Measurements from ENCODE around the gene NCOR2. TPM values are rescaled to one million over a fixed set of nuclear protein-coding genes. Genes with fewer than 3 reads are reported as not detected.

NCOR2 gene
- polyA plus RNA-seq, 1 donor from 2014 or later = 4.8 TPM

GRCh38 chr12:124610629-124611558, 43.5 kb upstream of the NCOR2 start:
- Histone ChIP-seq H4K20me1 (ENCODE audit: insufficient read depth) (no peaks in the 10 kb centered on the region), H3K4me2 (ENCODE audit: low read length) (no peak overlapping the region), H3F3A (ENCODE audit: insufficient read depth, low read length, poor library complexity, severe bottlenecking) (no peaks in the 10 kb centered on the region), H3K79me2 (replicated peaks; ENCODE audit: insufficient read depth, low read length) (no peaks in the 10 kb centered on the region), H2AFZ (ENCODE audit: low read depth, low read length) (no peak overlapping the region), H3K4me3 (ENCODE audit: low read length) (no peak overlapping the region), H3K9me2 (ENCODE audit: insufficient read depth, low read length) (no peaks in the 10 kb centered on the region), H3K9me3 (ENCODE audit: low read length) (no peaks in the 10 kb centered on the region), H3K9ac (ENCODE audit: low read length) (no peak overlapping the region), H3K36me3 (ENCODE audit: insufficient read depth, low read length) (no peaks in the 10 kb centered on the region), H3K27me3 (ENCODE audit: insufficient read depth, low read depth, low read length) (no peaks in the 10 kb centered on the region), H3K27ac (ENCODE audit: low read length) (no peak overlapping the region)
- TF ChIP-seq TAF1 (IDR thresholded peaks at IDR 0.05; ENCODE audit: low read depth) (no peak), SMC3 (conservative IDR thresholded peaks at IDR 0.05; ENCODE audit: poor library complexity) (no peak)

- Histone ChIP-seq H3K4me2 (ENCODE audit: low read length) (no peak overlapping the region), H3F3A (ENCODE audit: insufficient read depth, low read length, poor library complexity, severe bottlenecking) (no peaks in the 10 kb centered on the region), H3K36me3 (ENCODE audit: insufficient read depth, low read length) (no peaks in the 10 kb centered on the region), H3K27ac (ENCODE audit: low read length) (no peak overlapping the region), H3K9me2 (ENCODE audit: insufficient read depth, low read length) (no peaks in the 10 kb centered on the region), H3K9me3 (ENCODE audit: low read length) (no peaks in the 10 kb centered on the region), H3K9ac (ENCODE audit: low read length) (no peak overlapping the region), H3K4me3 (ENCODE audit: low read length) (no peak overlapping the region), H2AFZ (ENCODE audit: low read depth, low read length) (no peak overlapping the region), H3K27me3 (ENCODE audit: insufficient read depth, low read depth, low read length) (no peaks in the 10 kb centered on the region), H4K20me1 (ENCODE audit: insufficient read depth) (no peaks in the 10 kb centered on the region), H3K79me2 (replicated peaks; ENCODE audit: insufficient read depth, low read length) (no peaks in the 10 kb centered on the region)
- TF ChIP-seq TAF1 (IDR thresholded peaks at IDR 0.05; ENCODE audit: low read depth) (no peak), RAD21 (conservative IDR thresholded peaks at IDR 0.05) (no peak), POLR2AphosphoS5 (IDR thresholded peaks at IDR 0.05) (no peak), SMC3 (conservative IDR thresholded peaks at IDR 0.05; ENCODE audit: poor library complexity) (no peak), EP300 (conservative IDR thresholded peaks at IDR 0.05; ENCODE audit: poor library complexity, severe bottlenecking) (no peak), CTCF (IDR thresholded peaks at IDR 0.05; ENCODE audit: poor library complexity, severe bottlenecking) (no peak)
Observed at GRCh38 chr12:124610021-124610612, 42.7 kb upstream of the NCOR2 start.

GRCh38 chr12:124609041-124609989, 41.9 kb upstream of the NCOR2 start:
- TF ChIP-seq REST (IDR thresholded peaks at IDR 0.05; ENCODE audit: borderline replicate concordance) (no peak), MXI1 (conservative IDR thresholded peaks at IDR 0.05; ENCODE audit: poor library complexity, severe bottlenecking) (no peak), TAF1 (IDR thresholded peaks at IDR 0.05; ENCODE audit: low read depth) (no peak), RAD21 (conservative IDR thresholded peaks at IDR 0.05) (no peak), EZH2 (IDR thresholded peaks at IDR 0.05; ENCODE audit: borderline replicate concordance, insufficient read depth, low read length, poor library complexity, severe bottlenecking) (no peak), EP300 (conservative IDR thresholded peaks at IDR 0.05; ENCODE audit: poor library complexity, severe bottlenecking) (no peak), POLR2AphosphoS5 (IDR thresholded peaks at IDR 0.05) (no peak), SMC3 (conservative IDR thresholded peaks at IDR 0.05; ENCODE audit: poor library complexity) (no peak), CTCF (IDR thresholded peaks at IDR 0.05; ENCODE audit: poor library complexity, severe bottlenecking) (no peak)
- H3F3A ChIP-seq (ENCODE audit: insufficient read depth, low read length, poor library complexity, severe bottlenecking) = no peaks in the 10 kb centered on the region
- no peaks in the 10 kb centered on the region for H3K27me3 ChIP-seq (ENCODE audit: insufficient read depth, low read depth, low read length)
- no peaks in the 10 kb centered on the region for H3K9me2 ChIP-seq (ENCODE audit: insufficient read depth, low read length)
- H3K27ac ChIP-seq (ENCODE audit: low read length) = no peak overlapping the region
- H4K20me1 ChIP-seq (ENCODE audit: insufficient read depth) = no peaks in the 10 kb centered on the region
- H3K79me2 ChIP-seq (replicated peaks; ENCODE audit: insufficient read depth, low read length) = no peaks in the 10 kb centered on the region
- H3K4me2 ChIP-seq (ENCODE audit: low read length) = no peak overlapping the region
- H3K9ac ChIP-seq (ENCODE audit: low read length) = no peak overlapping the region
- no peak overlapping the region for H2AFZ ChIP-seq (ENCODE audit: low read depth, low read length)
- H3K4me3 ChIP-seq (ENCODE audit: low read length) = no peak overlapping the region
- no peaks in the 10 kb centered on the region for H3K9me3 ChIP-seq (ENCODE audit: low read length)
- H3K36me3 ChIP-seq (ENCODE audit: insufficient read depth, low read length) = no peaks in the 10 kb centered on the region

Measured in neural cell (in vitro differentiated cells).